Skeletal muscle cell (primary cell): ENCODE results near the gene NRGN.

Experiments used
- DNase-seq: peaks from one replicate; pipeline ENCODE4 v3.0.0-alpha.2; 2010; ENCODE audit warnings: low read depth
- H3K4me3 ChIP-seq: 2 replicates; pipeline ENCODE4 v1.5.1; 2011; ENCODE audit warnings: low read depth, mild to moderate bottlenecking, control low read depth, low read length, moderate library complexity

The NRGN gene

GRCh38 chr11:124738713-124739478 is 846 bp upstream of the NRGN start:
- peak overlapping the region; percentile 59 for H3K4me3 ChIP-seq
- no peak for DNase-seq

- H3K4me3 ChIP-seq: peak overlapping the region; percentile 59
- no peak for DNase-seq
These were observed 638 bp downstream of the NRGN start for GRCh38 chr11:124740277-124740882.

GRCh38 chr11:124742555-124742954 is 2.8 kb downstream of the NRGN start:
- H3K4me3 ChIP-seq: no peak overlapping the region
- no peak for DNase-seq

GRCh38 chr11:124743050-124743449 is 3.3 kb downstream of the NRGN start:
- no peak for DNase-seq
- no peak overlapping the region for H3K4me3 ChIP-seq

GRCh38 chr11:124745270-124745834 is 5.6 kb downstream of the NRGN start:
- DNase-seq: no peak
- H3K4me3 ChIP-seq: peak overlapping the region; percentile 59

- DNase-seq: no peak
- peak overlapping the region; percentile 59 for H3K4me3 ChIP-seq
These were observed 6.3 kb downstream of the NRGN start for GRCh38 chr11:124745835-124746620.

GRCh38 chr11:124746621-124747243 is 7.0 kb downstream of the NRGN start:
- DNase-seq: no peak
- H3K4me3 ChIP-seq: peak overlapping the region; percentile 59

- H3K4me3 ChIP-seq: no peak overlapping the region
- DNase-seq: no peak
These were observed 7.8 kb downstream of the NRGN start for GRCh38 chr11:124747406-124748099.

GRCh38 chr11:124748100-124748418 is 8.3 kb downstream of the NRGN start:
- DNase-seq: no peak
- H3K4me3 ChIP-seq: no peak overlapping the region

GRCh38 chr11:124748481-124749343 is 9.0 kb downstream of the NRGN start:
- no peak overlapping the region for H3K4me3 ChIP-seq
- DNase-seq: no peak

GRCh38 chr11:124749912-124750311 is 10.2 kb downstream of the NRGN start:
- no peak overlapping the region for H3K4me3 ChIP-seq
- DNase-seq: no peak

- no peak overlapping the region for H3K4me3 ChIP-seq
- no peak for DNase-seq
These were observed 11.6 kb downstream of the NRGN start for GRCh38 chr11:124751391-124751740.

- no peak for DNase-seq
- H3K4me3 ChIP-seq: no peak within 1 kb of the TSS
These were observed 12.2 kb downstream of the NRGN start, which contains the start of gene VSIG2 for GRCh38 chr11:124751741-124752470. Gene VSIG2, minus strand, starts transcription at chr11:124752255. Its CDS starts 118 bp downstream, at chr11:124752137.

- no peak overlapping the region for H3K4me3 ChIP-seq
- no peak for DNase-seq
These were observed 12.8 kb downstream of the NRGN start for GRCh38 chr11:124752471-124753102.

- no peak for DNase-seq
- no peak overlapping the region for H3K4me3 ChIP-seq
These were observed 13.5 kb downstream of the NRGN start for GRCh38 chr11:124753205-124753604.

- no peak overlapping the region for H3K4me3 ChIP-seq
- no peak for DNase-seq
These were observed 13.9 kb downstream of the NRGN start for GRCh38 chr11:124753624-124754023.

GRCh38 chr11:124754309-124754708 is 14.6 kb downstream of the NRGN start:
- DNase-seq: no peak
- H3K4me3 ChIP-seq: no peak overlapping the region
